ENCODE measurements around the gene CLRN3. TPM values are rescaled to one million over a fixed set of nuclear protein-coding genes. Genes with fewer than 3 reads are reported as not detected.
A peak's percentile ranks its signal among the peaks of the same experiment; 100 is the strongest.

Gene CLRN3
- total RNA-seq, 4 donors from 2014 or later: not detected

DNA sequence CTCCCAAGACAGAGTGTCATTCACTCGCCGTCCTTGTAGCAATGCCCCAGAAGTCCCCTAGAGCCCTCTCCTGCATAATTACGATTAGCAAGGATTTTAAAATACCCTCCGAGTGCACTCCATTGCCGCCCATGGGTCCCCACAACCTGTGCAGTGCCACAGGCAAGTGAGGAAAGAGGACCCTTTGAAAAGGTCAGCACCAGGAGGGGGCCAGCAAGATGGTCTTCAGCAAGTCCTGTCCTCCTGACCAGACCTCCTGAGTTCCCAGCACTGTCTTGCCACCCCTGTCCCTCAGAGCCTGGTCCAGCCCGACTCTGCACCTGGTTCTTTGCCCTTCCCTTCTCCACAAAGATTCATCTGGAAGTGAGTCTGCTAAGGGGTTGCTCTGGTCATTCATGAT is 32.1 kb downstream of the CLRN3 start:
- Histone ChIP-seq H3K36me3 (no peaks in the 10 kb centered on the region), H3K4me1 (no peaks in the 10 kb centered on the region), H3K27ac (no peak overlapping the region), H3K9me3 (peaks cover 0 to 12% (median 0%) of the 10 kb centered on the region in 3 donors), H3K27me3 (no peaks in the 10 kb centered on the region), H3K4me3 (no peak overlapping the region)
- 91% methylated on average over 5 of the region's 6 CpGs; no CpG with 5 or more reads in 1 of the 2 donors for WGBS, 2 donors (ENCODE audit: low coverage in 1 of 2)
- TF ChIP-seq EP300 (IDR thresholded peaks at IDR 0.05) (no peak), POLR2AphosphoS5 (IDR thresholded peaks at IDR 0.05) (no peak), POLR2A (IDR thresholded peaks at IDR 0.05) (no peak)
- TF ChIP-seq, protein P1, sequence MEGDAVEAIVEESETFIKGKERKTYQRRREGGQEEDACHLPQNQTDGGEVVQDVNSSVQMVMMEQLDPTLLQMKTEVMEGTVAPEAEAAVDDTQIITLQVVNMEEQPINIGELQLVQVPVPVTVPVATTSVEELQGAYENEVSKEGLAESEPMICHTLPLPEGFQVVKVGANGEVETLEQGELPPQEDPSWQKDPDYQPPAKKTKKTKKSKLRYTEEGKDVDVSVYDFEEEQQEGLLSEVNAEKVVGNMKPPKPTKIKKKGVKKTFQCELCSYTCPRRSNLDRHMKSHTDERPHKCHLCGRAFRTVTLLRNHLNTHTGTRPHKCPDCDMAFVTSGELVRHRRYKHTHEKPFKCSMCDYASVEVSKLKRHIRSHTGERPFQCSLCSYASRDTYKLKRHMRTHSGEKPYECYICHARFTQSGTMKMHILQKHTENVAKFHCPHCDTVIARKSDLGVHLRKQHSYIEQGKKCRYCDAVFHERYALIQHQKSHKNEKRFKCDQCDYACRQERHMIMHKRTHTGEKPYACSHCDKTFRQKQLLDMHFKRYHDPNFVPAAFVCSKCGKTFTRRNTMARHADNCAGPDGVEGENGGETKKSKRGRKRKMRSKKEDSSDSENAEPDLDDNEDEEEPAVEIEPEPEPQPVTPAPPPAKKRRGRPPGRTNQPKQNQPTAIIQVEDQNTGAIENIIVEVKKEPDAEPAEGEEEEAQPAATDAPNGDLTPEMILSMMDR (IDR thresholded peaks at IDR 0.05): no peak
- ATAC-seq: no peak

DNA sequence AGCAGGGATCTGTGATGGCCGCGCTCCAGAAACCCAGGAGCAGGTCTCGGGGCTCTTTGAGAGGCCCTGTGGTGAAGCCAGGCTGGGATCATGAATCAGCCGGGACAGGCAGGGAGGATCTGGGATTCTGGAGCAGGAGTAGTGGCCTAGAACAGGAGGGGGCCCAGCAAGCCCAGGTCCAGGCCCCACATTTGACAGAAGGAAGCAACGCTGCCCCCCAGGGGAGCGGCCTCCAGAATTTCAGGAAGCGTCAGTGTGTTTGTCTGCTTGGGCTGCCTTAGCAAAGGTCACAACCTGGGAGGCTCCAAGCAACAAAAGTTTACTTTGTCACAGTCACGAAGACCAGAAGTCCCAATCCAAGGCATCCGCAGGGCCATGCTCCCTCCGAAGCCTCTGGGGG is 36.8 kb downstream of the CLRN3 start:
- TF ChIP-seq, protein P1 (IDR thresholded peaks at IDR 0.05): no peak
- TF ChIP-seq POLR2A (IDR thresholded peaks at IDR 0.05) (no peak), EP300 (IDR thresholded peaks at IDR 0.05) (no peak), POLR2AphosphoS5 (IDR thresholded peaks at IDR 0.05) (no peak)
- no peak for ATAC-seq
- 67 to 73% methylated on average over 3 to 4 of the region's 10 CpGs for WGBS, 2 donors (ENCODE audit: low coverage in 1 of 2)
- Histone ChIP-seq H3K27me3 (peaks cover 31% of the 10 kb centered on the region), H3K27ac (no peak overlapping the region), H3K36me3 (no peaks in the 10 kb centered on the region), H3K9me3 (no peaks in the 10 kb centered on the region), H3K4me3 (no peak overlapping the region), H3K4me1 (peaks cover 0 to 7% (median 0%) of the 10 kb centered on the region in 3 donors)

DNA sequence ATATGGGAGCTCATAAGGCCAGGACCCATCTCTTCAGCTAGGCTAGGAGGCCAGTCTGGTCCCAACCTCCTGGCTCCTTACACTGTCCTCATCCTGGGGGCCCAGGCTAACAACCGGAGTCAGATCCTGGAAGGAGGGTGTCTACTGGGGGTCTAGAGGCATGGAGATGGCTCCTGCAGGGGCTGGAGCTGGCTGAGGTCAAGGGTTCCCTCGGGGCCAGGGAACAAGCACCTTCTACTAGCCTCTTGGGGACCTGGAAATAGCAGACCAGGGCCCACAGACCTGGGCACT is 37.2 kb downstream of the CLRN3 start:
- H3K4me3 ChIP-seq: no peak overlapping the region
- H3K27me3 ChIP-seq: peaks cover 34% of the 10 kb centered on the region
- no peak for TF ChIP-seq POLR2AphosphoS5 (IDR thresholded peaks at IDR 0.05)
- no CpG with 5 or more reads among the region's 2 CpGs for WGBS, 2 donors (ENCODE audit: low coverage in 1 of 2)
- H3K4me1 ChIP-seq: peaks cover 0 to 7% (median 0%) of the 10 kb centered on the region in 3 donors
- H3K9me3 ChIP-seq: no peaks in the 10 kb centered on the region
- no peak for ATAC-seq
- H3K27ac ChIP-seq: no peak overlapping the region
- no peaks in the 10 kb centered on the region for H3K36me3 ChIP-seq

DNA sequence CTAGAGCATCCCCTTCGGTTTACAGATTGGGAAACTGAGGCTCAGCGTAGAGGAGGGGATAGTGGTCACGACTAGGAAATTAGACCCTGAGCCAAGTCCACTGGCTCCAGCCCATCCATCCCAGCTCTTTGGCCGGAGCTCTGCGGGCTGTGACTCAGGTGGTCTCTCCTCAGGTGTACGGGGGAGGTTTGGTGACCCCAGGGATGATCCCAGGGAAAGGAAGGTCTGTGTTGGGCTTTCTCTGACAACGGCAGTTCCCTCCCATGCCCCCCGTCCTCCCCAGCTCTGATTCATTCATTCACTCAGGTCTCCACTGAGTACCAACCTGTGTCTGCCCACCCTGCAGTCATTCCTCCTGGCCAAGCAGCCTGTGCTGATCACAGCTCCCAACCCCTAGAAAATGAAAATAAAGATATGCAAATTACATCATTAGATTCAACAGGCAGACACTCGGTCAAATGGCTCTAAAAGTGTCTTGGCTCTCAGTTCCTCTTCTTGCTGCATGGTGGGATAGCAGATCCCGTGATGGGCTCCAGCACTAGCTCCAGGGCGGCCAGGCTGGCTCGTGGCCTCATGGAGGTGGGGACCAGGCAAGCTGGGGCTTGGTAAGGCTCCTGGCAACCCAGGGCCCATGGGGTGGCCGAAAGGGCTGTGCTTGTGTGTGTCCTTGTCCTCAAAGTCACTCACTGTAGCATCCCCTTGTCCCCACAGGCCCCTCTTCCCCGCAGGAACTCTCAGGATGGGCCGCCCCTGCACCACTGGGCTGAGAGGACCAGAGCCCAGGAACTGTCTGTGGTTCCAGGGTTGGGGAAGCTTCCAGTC is 37.8 kb downstream of the CLRN3 start:
- Histone ChIP-seq H3K4me1 (peaks cover 0 to 7% (median 0%) of the 10 kb centered on the region in 3 donors), H3K9me3 (no peaks in the 10 kb centered on the region), H3K36me3 (no peaks in the 10 kb centered on the region), H3K27ac (no peak overlapping the region), H3K27me3 (peaks cover 34% of the 10 kb centered on the region), H3K4me3 (no peak overlapping the region)
- no peak for ATAC-seq
- TF ChIP-seq POLR2AphosphoS5 (IDR thresholded peaks at IDR 0.05) (no peak), POLR2A (IDR thresholded peaks at IDR 0.05) (no peak), EP300 (IDR thresholded peaks at IDR 0.05) (no peak)
- TF ChIP-seq, protein P1 (IDR thresholded peaks at IDR 0.05): no peak
- 72 to 85% methylated on average over 2 to 9 of the region's 15 CpGs for WGBS, 2 donors (ENCODE audit: low coverage in 1 of 2)

DNA sequence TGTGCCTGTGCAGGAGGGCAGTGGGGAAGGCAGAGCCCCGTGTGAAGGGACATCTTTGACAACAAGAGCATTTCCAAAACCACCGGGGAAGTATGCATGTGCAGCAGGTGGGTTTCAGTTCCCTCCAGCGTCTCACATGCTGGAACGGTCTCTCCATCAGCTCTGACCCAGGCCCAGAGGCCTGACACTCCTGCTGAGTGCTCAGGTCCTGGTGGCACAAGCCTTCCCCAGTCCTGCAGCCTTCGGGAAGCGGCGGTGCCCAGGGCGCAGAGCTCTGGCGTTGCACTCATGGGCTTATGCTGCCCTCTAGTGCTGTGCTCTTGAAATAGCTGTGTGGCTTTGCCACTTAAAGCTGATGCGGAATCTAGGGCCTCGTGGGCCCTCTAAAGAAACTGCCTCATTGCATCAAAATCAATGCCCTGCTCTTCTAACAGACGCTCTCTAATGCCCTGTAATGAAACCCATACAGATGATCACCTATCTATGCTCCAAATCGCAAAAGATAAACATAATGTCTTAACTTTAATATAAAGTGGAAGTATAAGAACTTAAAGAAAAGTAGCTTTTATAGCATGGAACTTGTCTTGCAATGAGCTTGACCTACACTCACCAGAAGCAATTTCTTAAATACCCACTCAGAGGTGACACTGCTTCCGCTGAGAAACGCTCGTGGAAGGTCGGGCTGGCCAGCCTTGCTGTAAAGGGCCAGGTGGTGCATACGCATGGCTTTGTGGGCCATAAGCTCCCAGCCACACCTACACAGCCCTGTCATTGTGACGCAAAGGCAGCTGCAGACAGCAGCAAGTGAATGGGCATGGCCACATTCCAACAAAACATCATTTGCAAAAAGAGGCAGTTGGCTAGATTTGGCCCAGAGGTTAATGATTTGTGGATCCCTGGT is 38.6 kb downstream of the CLRN3 start:
- Histone ChIP-seq H3K27ac (no peak overlapping the region), H3K27me3 (peaks cover 34% of the 10 kb centered on the region), H3K4me1 (peaks cover 0 to 7% (median 0%) of the 10 kb centered on the region in 3 donors), H3K9me3 (no peaks in the 10 kb centered on the region), H3K36me3 (no peaks in the 10 kb centered on the region), H3K4me3 (no peak overlapping the region)
- TF ChIP-seq POLR2AphosphoS5 (IDR thresholded peaks at IDR 0.05): no peak
- no peak for TF ChIP-seq EP300 (IDR thresholded peaks at IDR 0.05)
- TF ChIP-seq, protein P1 (IDR thresholded peaks at IDR 0.05): peak in 3 of 4 experiments; percentile 61 to 81 (median 64)
- no peak for TF ChIP-seq POLR2A (IDR thresholded peaks at IDR 0.05)
- WGBS, 2 donors (ENCODE audit: low coverage in 1 of 2): 55 to 68% methylated on average over 7 of the region's 19 CpGs
- ATAC-seq: peak; percentile 64
